OCI-LY1 (cell line): ENCODE results near the gene EFCC1.

ENCODE experiments used
- CTCF ChIP-seq: fragments of 200-600 bp; sonication (generic), shearing (Covaris generic); IDR thresholded peaks from 2 replicates; pipeline ENCODE4 v1.5.1; 2017; ENCODE audit warnings: mild to moderate bottlenecking, antibody characterized with exemption, low read length, moderate library complexity, mixed read lengths
- EZH2 ChIP-seq: fragments of 200-600 bp; sonication (generic), shearing (Covaris generic); IDR thresholded peaks from 2 replicates; pipeline ENCODE4 v1.8.0; 2017; ENCODE audit warnings: borderline replicate concordance, mixed run types, mild to moderate bottlenecking, antibody characterized with exemption, low read length, moderate library complexity, mixed read lengths

DNA sequence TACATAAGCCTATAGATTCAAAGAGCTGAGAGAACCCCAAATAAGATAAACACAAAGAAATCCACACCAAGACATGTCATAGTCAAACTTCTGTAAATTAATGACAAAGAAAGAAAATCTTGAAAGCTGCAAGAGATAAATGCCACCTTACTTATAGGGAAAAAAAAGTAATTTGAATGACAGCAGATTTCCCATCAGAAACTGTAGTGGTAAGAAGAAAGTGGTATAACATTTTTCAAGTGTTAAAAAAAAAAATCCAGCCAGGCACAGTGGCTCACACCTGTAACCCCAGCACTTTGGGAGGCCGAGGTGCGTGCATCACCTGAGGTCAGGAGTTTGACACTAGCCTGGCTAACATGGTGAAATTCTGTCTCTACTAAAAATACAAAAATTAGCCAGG is 44.7 kb upstream of the EFCC1 start:
- TF ChIP-seq CTCF (no peak), EZH2 (no peak)
